Renal pelvis (tissue), 4 donors: ENCODE data around the gene PTPRE. TPM values are rescaled to one million over a fixed set of nuclear protein-coding genes. Genes with fewer than 3 reads are reported as not detected.
A peak's percentile ranks its signal among the peaks of the same experiment; 100 is the strongest.

Experiments used
- DNase-seq: peaks from one replicate; pipeline ENCODE4 v3.0.0-alpha.2; 2013
- polyA plus RNA-seq, 3 donors: library from polyadenylated mRNA; unstranded; fragments of 120-200 nt; gene quantifications; one replicate each; pipeline ENCODE4 v1.2.1, GENCODE V29; 2013; ENCODE audit not compliant: insufficient read length in 3 of 3

The PTPRE gene
- polyA plus RNA-seq, 3 donors = 5.7 to 6.9 (median 5.8) TPM

DNA sequence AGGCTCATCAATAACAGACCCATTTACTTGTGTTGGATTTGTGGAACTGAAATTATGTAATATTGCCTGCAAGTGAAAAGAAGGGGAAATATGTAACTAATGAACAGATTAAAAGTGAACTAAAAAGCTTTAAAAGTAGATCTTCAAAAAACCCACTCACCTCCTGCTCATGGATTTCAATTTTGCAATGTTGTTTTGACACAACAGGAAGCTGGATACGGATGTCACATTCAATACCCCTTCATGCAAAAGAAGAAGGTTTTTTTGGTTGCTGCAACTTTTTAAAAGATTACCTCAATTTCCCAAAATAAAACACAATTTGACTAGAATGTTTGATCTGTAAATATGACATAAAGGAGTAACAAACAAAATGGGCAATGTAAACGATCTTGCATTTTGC lies 216.0 kb downstream of the PTPRE start:
- no peak for DNase-seq

DNA sequence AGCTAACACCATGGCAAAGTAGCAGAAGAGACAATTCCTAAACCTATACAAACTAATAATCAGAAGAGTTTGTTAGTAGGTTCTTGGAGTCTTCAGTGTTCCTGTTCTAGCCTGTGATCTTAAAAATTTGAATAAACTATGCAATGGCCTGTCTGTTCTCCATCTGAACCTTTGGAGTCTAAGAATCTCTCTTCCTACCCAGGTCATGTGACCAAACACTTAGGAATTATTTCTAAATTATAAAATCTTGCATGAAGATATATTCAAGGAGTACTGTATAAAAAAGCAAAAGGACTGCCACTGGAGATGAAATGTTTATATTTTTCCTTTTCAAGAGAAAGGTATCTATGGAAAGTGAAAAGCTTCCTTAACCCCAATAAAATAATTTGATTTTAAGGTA lies 216.9 kb downstream of the PTPRE start:
- no peak for DNase-seq

DNA sequence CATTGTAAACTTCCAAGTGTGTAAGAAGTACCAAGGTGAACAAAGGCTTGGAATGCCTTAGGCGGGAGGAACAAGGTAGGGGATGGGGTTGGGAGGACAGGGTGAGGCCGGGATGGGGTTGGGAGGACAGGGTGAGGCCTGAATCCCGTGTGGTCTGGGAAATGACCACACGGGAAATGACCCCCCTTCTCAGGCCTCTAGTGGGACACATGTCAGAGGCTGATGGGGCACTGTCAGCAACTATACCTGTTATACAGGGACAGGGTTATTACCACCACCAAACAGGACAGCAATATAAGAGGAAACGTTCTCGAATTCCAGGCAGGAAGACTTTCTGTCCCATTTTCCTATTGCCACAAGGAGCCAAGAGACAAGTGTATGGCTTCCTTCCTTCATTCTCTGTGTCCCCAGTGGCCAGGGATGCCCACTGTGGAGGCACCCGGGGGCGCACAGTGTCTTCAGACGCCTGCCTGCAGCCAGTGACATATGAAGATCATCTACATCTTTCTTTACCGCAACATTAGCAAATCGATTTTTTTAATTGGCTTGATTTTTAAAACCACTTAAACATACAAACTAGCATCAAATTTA lies 218.0 kb downstream of the PTPRE start:
- no peak for DNase-seq

DNA sequence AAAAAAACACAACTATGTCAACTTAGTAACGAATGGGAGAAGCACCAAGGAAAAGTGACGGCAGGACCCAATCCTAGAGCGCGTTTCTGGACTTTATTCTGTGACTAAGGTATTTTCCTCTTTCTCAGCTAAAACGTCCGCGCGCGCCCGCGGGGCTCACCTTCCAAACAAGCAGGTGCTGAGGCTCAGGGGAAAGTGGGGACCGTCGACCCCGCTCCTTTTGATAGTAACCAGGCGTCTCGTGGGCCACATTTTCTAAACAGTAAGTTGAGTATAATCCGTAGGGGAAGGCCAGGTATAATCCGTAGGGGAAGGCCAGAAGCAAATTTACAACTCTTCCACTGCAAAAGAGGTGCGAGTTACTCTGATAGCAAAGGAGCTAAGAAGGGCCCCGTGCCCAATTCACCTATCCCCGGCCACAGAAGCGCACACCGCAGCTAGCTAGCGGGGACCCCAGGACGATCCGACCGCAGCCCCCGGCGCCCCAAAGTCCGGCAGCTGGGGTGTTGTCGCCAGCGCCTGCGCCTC lies 218.6 kb downstream of the PTPRE start:
- DNase-seq = no peak

DNA sequence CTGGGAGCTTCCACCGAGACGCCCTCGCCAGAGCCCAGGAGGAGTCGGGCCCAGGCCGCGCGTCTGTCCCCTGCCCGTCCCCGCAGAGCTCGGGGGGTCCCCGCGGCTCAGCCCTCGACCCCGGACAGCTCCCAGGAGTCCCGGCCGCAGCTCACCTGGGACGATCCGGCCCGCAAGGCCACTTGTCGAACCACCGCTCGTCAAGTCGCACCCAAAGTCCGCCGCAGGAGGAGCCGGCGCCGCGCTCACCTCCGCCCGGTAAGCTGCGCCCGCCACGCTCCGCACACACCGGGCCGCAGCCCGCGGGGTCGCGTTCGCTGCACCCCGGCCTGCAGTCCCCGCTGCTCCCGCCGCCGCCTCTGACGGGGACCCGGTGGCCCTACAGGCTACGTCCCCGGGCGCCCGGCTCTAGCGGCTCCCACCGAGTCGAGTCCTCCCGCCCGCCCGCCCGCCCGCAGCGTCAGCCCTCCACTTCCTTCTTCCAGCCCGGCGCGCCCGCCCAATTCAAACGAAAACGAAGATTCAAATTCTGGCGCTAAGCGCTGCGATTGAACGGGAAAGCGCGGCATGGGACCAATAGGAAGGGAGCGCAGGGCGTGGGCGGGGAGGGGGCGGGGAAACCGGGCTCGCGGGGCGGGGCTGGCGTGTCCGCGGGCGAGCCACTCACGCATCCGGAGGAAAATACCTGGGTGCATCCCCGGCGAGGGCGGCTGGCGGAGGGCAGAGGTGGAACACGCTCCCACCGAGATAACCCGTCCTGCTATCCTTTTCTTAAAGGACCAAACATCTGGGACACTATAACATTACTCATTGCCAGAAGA lies 219.3 kb downstream of the PTPRE start, which contains the start of gene MKI67:
TSS of gene MKI67 (minus strand) at position 480 of the 821 bp plus-strand sequence. CDS start 756 bp downstream, outside the sequence.
- peak; percentile 92 for DNase-seq

DNA sequence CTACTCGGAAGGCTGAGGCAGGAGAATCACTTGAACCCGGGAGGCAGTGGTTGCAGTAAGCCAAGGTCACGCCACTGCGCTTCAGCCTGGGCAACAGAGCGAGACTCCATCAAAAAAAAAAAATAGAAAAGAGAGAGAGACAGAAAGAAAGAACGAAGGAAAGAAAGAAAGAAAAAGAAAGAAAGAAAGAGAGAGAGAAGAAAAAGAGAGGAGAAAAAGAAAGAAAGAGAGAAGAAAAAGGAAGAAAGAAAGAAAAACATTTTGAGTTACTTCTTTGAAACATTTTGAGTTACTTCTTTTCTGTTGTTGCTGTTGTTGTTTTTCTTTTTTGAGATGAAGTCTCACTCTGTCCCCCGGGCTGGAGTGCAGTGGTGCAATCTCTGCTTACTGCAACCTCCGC lies 221.7 kb downstream of the PTPRE start:
- DNase-seq = no peak

DNA sequence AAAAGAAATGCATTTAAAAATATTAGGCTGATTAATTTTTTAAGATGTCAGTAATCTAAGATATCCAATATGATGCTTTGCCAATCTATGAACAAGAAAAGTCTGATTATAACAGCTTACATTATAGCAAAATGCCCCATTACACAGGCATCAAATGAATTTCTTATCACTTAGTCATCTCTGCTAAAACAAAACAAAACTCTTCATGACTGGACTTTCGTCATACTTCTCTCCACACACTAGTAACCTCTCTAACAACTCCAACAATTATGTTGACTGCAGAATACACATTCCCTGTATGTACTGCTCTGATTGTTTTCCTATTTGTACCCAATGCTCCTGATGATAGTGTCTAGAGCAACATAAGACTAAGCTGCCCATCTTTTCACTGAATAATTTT lies 223.1 kb downstream of the PTPRE start:
- DNase-seq = no peak

Other genes starting within 250 kb of the PTPRE start
- gene FOXI2, start 169.9 kb upstream of the PTPRE start, polyA plus RNA-seq = 1 to 10 TPM; 1.2 to 2.0 (median 1.4) TPM
- gene CLRN3, start 14.2 kb upstream of the PTPRE start, polyA plus RNA-seq = 10 to 100 TPM; 19.6 to 22.2 (median 20.4) TPM
- 10 to 100 TPM; 52.7 to 65.8 (median 60.7) TPM for gene MKI67, start 219.3 kb downstream of the PTPRE start, polyA plus RNA-seq